ENCODE data around the gene FAM53B. TPM values are rescaled to one million over a fixed set of nuclear protein-coding genes. Genes with fewer than 3 reads are reported as not detected.

The FAM53B gene
- total and polyA plus RNA-seq, 12 donors, result 11.6 to 42.9 (median 29.1) TPM

- TF ChIP-seq CTCF (IDR thresholded peaks at IDR 0.05), result no peak
- H3K36me3 ChIP-seq, result no peaks in the 10 kb centered on the region
- no peaks in the 10 kb centered on the region for H3K9me3 ChIP-seq
- H3K4me3 ChIP-seq, result peak overlapping the region in 1 of 10 donors; percentile 27
- H3K27me3 ChIP-seq, result no peaks in the 10 kb centered on the region
- peak overlapping the region; percentile 41 to 90 (median 78) for H3K27ac ChIP-seq
- intact Hi-C loops (cut with DNase I), result no loop called here
- DNase-seq (no peak), ATAC-seq (peak in 6 of 8 donors; percentile 0 to 42 (median 14))
- WGBS, 2 donors, result 52 to 57% methylated on average over 12 of the region's 12 CpGs
- H3K4me1 ChIP-seq, result peaks cover 17 to 100% (median 94%) of the 10 kb centered on the region in 9 donors
These were observed 26.1 kb downstream of the FAM53B start for GRCh38 chr10:124717911-124718741.

DNA sequence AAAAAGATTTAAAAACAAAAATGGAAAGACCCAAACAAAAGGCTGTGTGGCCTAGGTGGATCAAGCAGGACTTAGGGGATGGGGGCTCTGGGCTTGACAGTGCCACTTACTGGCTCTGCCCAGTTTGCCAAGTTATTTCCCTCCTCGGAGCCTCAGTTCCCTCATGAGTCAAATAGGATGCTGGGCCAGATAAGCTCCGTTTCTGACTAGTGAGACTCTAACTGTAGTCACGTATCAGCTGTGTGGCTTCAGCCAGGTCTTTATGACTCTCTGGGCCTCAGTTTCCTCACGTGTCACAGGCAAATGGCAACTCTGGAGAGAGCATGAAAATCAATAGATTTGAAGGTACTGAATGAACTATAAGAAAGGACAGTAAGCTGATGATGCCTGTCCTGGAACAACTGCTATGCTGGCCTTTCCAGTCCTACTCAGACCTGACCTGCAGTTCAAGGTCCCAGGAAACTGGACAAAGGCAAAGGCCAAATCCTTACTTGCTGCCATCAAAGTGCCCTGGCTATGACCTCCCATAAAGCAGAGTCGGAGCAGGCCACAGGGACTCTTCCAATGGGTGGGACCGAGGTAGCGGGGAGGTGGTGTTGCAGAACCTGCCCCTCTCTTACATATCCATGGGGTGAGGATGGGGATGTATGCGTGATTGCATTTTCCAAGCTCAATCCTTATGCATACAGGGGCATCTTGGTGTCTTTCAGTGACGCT lies 27.0 kb downstream of the FAM53B start:
- Histone ChIP-seq H3K4me1 (peaks cover 17 to 100% (median 94%) of the 10 kb centered on the region in 9 donors), H3K27ac (peak overlapping the region in 6 of 10 donors; percentile 78 to 90 (median 84))

DNA sequence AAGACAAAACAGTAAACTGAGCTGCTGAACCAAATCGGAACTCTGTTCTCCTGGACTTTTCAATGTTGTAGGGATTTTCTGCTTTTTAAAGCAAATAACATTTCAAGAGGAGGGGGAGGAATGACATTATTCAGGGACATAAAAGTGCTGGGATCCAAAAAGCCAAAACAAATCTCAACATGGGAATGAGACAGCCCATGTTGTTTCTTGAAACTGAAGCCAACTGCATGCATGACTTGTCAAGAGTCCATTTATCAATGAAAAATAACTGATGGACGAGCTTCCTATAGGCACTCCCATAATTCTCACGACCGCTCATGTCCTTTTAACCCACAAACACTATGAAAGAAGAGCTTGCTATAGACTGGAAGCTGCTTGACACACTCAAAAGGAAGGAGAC lies 27.8 kb downstream of the FAM53B start:
- intact Hi-C loops (cut with DNase I), result no loop called here
- Histone ChIP-seq H3K9me3 (no peaks in the 10 kb centered on the region), H3K27me3 (no peaks in the 10 kb centered on the region), H3K27ac (peak overlapping the region in 5 of 10 donors; percentile 79 to 90 (median 86)), H3K4me1 (peaks cover 15 to 100% (median 90%) of the 10 kb centered on the region in 9 donors), H3K36me3 (no peaks in the 10 kb centered on the region), H3K4me3 (no peak overlapping the region)
- WGBS, 2 donors, result 90% methylated on average over 4 of the region's 4 CpGs
- TF ChIP-seq CTCF (IDR thresholded peaks at IDR 0.05), result no peak
- DNase-seq, result no peak
- no peak for ATAC-seq

More for the DNA sequence above, 27.0 kb downstream of the FAM53B start:
- H3K27me3 ChIP-seq, result no peaks in the 10 kb centered on the region
- ATAC-seq, result no peak
- WGBS, 2 donors, result 85 to 88% methylated on average over 9 of the region's 9 CpGs
- TF ChIP-seq CTCF (IDR thresholded peaks at IDR 0.05), result no peak
- no peaks in the 10 kb centered on the region for H3K9me3 ChIP-seq
- DNase-seq, result no peak
- no peak overlapping the region for H3K4me3 ChIP-seq
- no peaks in the 10 kb centered on the region for H3K36me3 ChIP-seq
- intact Hi-C loops (cut with DNase I), result no loop called here

- H3K36me3 ChIP-seq, result no peaks in the 10 kb centered on the region
- DNase-seq (no peak), ATAC-seq (no peak)
- no peak for TF ChIP-seq CTCF (IDR thresholded peaks at IDR 0.05)
- peak overlapping the region in 3 of 10 donors; percentile 5 to 90 (median 21) for H3K27ac ChIP-seq
- no peak overlapping the region for H3K4me3 ChIP-seq
- intact Hi-C loops (cut with DNase I), result no loop called here
- WGBS, 2 donors, result 56 to 60% methylated on average over 6 of the region's 6 CpGs
- no peaks in the 10 kb centered on the region for H3K27me3 ChIP-seq
- H3K4me1 ChIP-seq, result peaks cover 18 to 100% (median 90%) of the 10 kb centered on the region in 9 donors
- H3K9me3 ChIP-seq, result no peaks in the 10 kb centered on the region
These were observed 28.7 kb downstream of the FAM53B start for GRCh38 chr10:124715439-124715838.
